Large intestine (tissue), 3 donors: Measurements from ENCODE around the gene ZNF611. TPM values are rescaled to one million over a fixed set of nuclear protein-coding genes. Genes with fewer than 3 reads are reported as not detected.
"Not testable (repeated sequence)": the region's sequence is repeated elsewhere in the genome, so short reads cannot be mapped to it uniquely, and the experiment has no call there.

Source experiments
- DNase-seq, 2 donors: peaks; one replicate each; pipeline versions ENCODE4 v3.0.0 to v3.0.0-alpha.2; 2013
- H3K27ac ChIP-seq: one replicate; pipeline ENCODE4 v1.5.1; 2013; ENCODE audit warnings: low read length
- H3K27me3 ChIP-seq: 2 replicates; pipeline ENCODE4 v1.6.1; 2013; ENCODE audit warnings: low read length; ENCODE audit not compliant: control insufficient read depth, insufficient read depth
- H3K36me3 ChIP-seq: 2 replicates; pipeline ENCODE4 v1.6.1; 2013; ENCODE audit warnings: low read length; ENCODE audit not compliant: control insufficient read depth, insufficient read depth
- H3K4me1 ChIP-seq: one replicate; pipeline ENCODE4 v1.6.1; 2013; ENCODE audit warnings: low read length; ENCODE audit not compliant: control insufficient read depth, insufficient read depth
- H3K4me3 ChIP-seq: one replicate; pipeline ENCODE4 v1.5.1; 2013; ENCODE audit warnings: low read length
- H3K9me3 ChIP-seq: one replicate; pipeline ENCODE4 v1.6.1; 2013; ENCODE audit warnings: mild to moderate bottlenecking, low read depth, low read length, moderate library complexity; ENCODE audit not compliant: control insufficient read depth
- WGBS: methylation state at CpG from one replicate; pipeline ENCODE4 v1.1.5; 2013; ENCODE audit warnings: low lambda C conversion rate; ENCODE audit not compliant: insufficient coverage; 5-methylcytosine and 5-hydroxymethylcytosine counted together
- polyA plus RNA-seq: library from polyadenylated mRNA; unstranded; fragments of 120-200 nt; gene quantifications from one replicate; pipeline ENCODE4 v1.2.1, GENCODE V29; 2013

The ZNF611 gene
- polyA plus RNA-seq, 1 donor = 13.4 TPM

- H3K27ac ChIP-seq, DNase-seq, H3K4me3 ChIP-seq, H3K27me3 ChIP-seq: not testable (repeated sequence)
- Histone ChIP-seq H3K4me1 (peaks cover 11% of the 10 kb centered on the region), H3K36me3 (peaks cover 12% of the 10 kb centered on the region), H3K9me3 (peaks cover 24% of the 10 kb centered on the region)
- no CpG with 5 or more reads among the region's 21 CpGs for WGBS
Observed at GRCh38 chr19:52720541-52720940, 14.3 kb downstream of the ZNF611 start.

- H3K27me3 ChIP-seq = no peaks in the 10 kb centered on the region
- WGBS = no CpG with 5 or more reads among the region's 1 CpG
- H3K36me3 ChIP-seq = peaks cover 38% of the 10 kb centered on the region
- H3K4me3 ChIP-seq = no peak overlapping the region
- no peak overlapping the region for H3K27ac ChIP-seq
- peaks cover 18% of the 10 kb centered on the region for H3K9me3 ChIP-seq
- DNase-seq = no peak
- no peaks in the 10 kb centered on the region for H3K4me1 ChIP-seq
Observed at GRCh38 chr19:52716522-52716921, 18.3 kb downstream of the ZNF611 start.

DNA sequence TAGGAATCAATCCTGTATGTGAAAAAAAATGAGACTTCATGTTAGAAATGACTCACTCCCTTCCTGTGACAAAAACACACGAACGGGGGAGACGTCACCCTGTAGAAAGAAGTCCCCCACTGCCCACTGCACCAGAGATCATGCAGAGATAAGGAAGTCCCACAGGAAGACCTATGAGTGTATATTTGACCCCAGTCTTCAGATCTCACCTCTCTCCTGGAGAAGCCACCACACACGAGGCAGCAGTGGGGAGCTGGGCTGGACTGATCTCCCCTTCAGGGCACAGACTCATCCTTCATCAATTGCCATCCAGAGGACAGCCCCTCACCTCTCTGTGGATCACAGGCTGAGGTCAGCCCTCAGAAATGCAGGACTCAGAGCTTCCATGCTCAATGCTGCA is 18.9 kb downstream of the ZNF611 start:
- not testable (repeated sequence) for H3K27ac ChIP-seq, DNase-seq, H3K4me1 ChIP-seq, H3K27me3 ChIP-seq, H3K4me3 ChIP-seq
- peaks cover 44% of the 10 kb centered on the region for H3K36me3 ChIP-seq
- WGBS = no CpG with 5 or more reads among the region's 4 CpGs
- H3K9me3 ChIP-seq = peaks cover 12% of the 10 kb centered on the region

- WGBS = no CpG with 5 or more reads among the region's 5 CpGs
- H3K9me3 ChIP-seq, DNase-seq, H3K4me1 ChIP-seq, H3K4me3 ChIP-seq, H3K27me3 ChIP-seq, H3K27ac ChIP-seq: not testable (repeated sequence)
- peaks cover 44% of the 10 kb centered on the region for H3K36me3 ChIP-seq
Observed at GRCh38 chr19:52715330-52715729, 19.5 kb downstream of the ZNF611 start.

DNA sequence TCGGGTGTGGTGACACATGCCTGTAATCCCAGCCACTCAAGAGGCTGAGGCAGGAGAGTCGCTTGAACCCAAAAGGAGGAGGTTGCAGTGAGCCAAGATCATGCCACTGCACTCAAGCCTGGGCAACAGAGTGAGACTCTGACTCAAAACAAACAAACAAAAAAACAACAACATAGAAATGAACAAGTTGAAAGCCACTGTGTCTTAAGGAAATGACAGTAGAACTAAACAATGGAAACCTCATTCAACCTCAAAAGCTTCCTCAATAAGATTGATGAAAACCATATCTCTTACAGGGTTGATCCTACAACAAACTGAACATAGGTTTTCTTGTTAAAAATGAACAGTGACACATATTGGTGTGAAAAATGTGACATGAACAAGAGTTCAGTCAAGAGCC is 21.8 kb downstream of the ZNF611 start:
- H3K27ac ChIP-seq, DNase-seq, H3K4me3 ChIP-seq, H3K27me3 ChIP-seq, H3K4me1 ChIP-seq: not testable (repeated sequence)
- Histone ChIP-seq H3K36me3 (peaks cover 52% of the 10 kb centered on the region), H3K9me3 (peaks cover 11% of the 10 kb centered on the region)
- no CpG with 5 or more reads among the region's 2 CpGs for WGBS

DNA sequence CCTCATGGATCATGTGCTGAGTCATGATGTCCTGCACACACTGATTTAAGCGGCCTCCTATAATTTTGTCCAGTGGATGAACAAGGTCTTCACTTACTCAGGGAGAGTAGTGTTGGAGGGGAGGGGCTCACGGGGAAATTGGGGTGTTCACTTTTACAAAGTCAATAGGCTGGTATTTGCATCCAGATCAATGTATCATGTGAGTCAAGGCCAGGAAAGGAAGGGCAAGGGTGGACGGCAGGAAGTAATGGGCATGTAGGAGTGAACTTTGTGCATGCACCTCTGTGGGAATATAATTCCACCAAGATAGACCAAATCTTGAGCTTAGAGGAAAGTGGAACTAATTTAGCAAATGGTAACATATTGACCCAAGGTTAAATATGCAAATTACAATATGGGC is 23.2 kb downstream of the ZNF611 start:
- Histone ChIP-seq H3K36me3 (peaks cover 62% of the 10 kb centered on the region), H3K9me3 (peaks cover 14% of the 10 kb centered on the region)
- H3K4me3 ChIP-seq, H3K27ac ChIP-seq, H3K4me1 ChIP-seq, DNase-seq, H3K27me3 ChIP-seq: not testable (repeated sequence)
- no CpG with 5 or more reads among the region's 3 CpGs for WGBS

DNA sequence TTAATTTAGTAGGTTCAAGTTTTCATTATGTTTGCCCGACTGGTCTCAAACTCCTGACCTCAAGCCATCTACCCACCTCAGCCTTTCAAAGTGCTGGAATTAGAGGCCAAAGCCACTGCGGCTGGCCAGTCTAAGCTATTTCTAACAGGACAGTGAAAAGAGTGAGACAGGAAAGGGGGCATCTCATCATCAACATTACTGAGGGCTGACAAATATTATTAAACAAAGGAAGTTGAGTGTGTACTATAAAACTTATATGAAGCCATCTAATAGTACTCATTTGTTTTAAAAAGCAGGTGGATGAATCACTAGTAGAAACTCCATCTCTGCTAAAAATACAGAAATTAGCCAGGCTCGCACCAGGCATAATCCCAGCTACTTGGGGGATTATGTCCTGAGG is 24.3 kb downstream of the ZNF611 start:
- Histone ChIP-seq H3K4me1 (no peaks in the 10 kb centered on the region), H3K27me3 (no peaks in the 10 kb centered on the region), H3K4me3 (no peak overlapping the region), H3K9me3 (peaks cover 14% of the 10 kb centered on the region), H3K27ac (no peak overlapping the region), H3K36me3 (peaks cover 72% of the 10 kb centered on the region)
- no CpG with 5 or more reads among the region's 3 CpGs for WGBS
- no peak for DNase-seq

DNA sequence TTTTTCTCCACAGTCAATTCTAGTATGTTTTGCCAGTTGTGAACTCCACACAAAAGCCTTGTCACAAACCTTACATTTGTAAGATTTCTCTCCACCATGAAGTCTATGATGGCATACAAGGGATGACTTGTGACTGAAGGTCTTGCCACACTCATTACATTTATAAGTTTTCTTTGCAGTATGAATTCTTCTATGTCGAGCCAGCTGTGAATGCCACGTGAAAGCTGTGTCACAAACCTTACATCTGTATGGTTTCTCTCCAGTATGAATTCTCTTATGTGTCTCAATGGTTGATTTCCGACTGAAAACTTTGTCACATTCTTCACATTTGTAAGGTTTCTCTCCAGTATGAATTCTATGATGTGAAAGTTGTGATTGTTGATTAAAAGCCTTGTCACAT is 29.2 kb downstream of the ZNF611 start:
- WGBS = no CpG with 5 or more reads among the region's 3 CpGs
- not testable (repeated sequence) for DNase-seq, H3K4me1 ChIP-seq, H3K27ac ChIP-seq, H3K27me3 ChIP-seq, H3K4me3 ChIP-seq
- H3K36me3 ChIP-seq = peaks cover 46% of the 10 kb centered on the region
- peaks cover 35% of the 10 kb centered on the region for H3K9me3 ChIP-seq

DNA sequence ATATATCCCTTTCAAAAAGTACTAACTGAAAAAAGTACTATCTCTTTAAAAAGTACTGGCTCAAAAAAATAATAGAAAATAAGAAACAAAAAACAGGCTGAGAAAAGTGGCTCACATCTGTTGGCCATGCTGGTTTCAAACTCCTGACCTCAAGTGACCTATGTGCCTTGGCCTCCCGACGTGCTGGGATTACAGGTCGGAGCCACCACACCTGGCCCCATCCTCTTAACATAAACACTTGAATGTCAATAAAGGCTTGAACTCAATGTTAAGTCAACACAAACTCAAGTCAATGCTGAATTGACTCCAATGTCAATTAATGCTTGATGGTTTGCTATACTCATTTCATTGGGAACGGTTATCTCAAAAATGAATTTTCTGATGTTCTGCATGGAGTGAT is 30.9 kb downstream of the ZNF611 start:
- H3K27ac ChIP-seq = no peak overlapping the region
- H3K27me3 ChIP-seq = no peaks in the 10 kb centered on the region
- no peaks in the 10 kb centered on the region for H3K4me1 ChIP-seq
- peaks cover 34% of the 10 kb centered on the region for H3K36me3 ChIP-seq
- no peak overlapping the region for H3K4me3 ChIP-seq
- peaks cover 27% of the 10 kb centered on the region for H3K9me3 ChIP-seq
- WGBS = no CpG with 5 or more reads among the region's 4 CpGs
- no peak for DNase-seq

DNA sequence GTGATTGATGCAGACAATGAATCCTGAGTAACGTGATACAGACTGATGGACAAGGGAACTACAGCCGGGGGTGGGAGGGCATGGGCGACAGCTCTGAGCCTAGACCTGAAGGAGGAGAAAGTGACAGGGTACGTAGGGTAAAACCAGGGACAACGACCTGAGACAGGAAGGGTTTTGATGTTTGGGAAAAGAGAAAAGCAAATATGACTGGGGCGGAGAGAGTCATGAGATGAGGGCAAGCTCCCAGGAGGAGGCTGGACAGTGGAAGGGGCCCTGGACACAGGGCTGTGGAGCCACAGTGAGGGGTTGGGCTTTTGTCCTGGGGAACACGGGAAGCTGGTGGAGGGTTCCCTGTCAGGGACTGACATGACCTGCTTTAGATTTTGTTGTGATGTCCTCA is 34.2 kb downstream of the ZNF611 start:
- 86% methylated on average over 4 of the region's 7 CpGs for WGBS
- no peak overlapping the region for H3K27ac ChIP-seq
- H3K9me3 ChIP-seq = peaks cover 21% of the 10 kb centered on the region

GRCh38 chr19:52699555-52699954 is 35.3 kb downstream of the ZNF611 start:
- not testable (repeated sequence) for H3K27me3 ChIP-seq, H3K36me3 ChIP-seq, DNase-seq, H3K27ac ChIP-seq, H3K4me1 ChIP-seq, H3K4me3 ChIP-seq
- WGBS = no CpG with 5 or more reads among the region's 5 CpGs
- H3K9me3 ChIP-seq = peaks cover 17% of the 10 kb centered on the region

More for the DNA sequence above, 34.2 kb downstream of the ZNF611 start:
- Histone ChIP-seq H3K27me3 (no peaks in the 10 kb centered on the region), H3K36me3 (peaks cover 12% of the 10 kb centered on the region), H3K4me1 (no peaks in the 10 kb centered on the region), H3K4me3 (no peak overlapping the region)
- no peak for DNase-seq
